ENCODE results near the gene TMEM88. TPM values are rescaled to one million over a fixed set of nuclear protein-coding genes. Genes with fewer than 3 reads are reported as not detected.

Gene TMEM88
- total RNA-seq, 5 donors from 2014 or later (not counting 1 experiment from before 2014, with no cell fraction given) = 5.8 to 27.1 (median 8.4) TPM

- H3K27me3 Mint-ChIP-seq = peaks cover 0 to 1% of the 10 kb centered on the region in 2 donors
- CTCF ChIA-PET = interaction anchor here in 1 of 2 donors (1.2 to 1.8 kb wide), 3 partner anchors 9 to 149 kb away, joined by 5 to 6 read pairs (median 6); partner anchors contain the start of gene TP53
- POLR2A ChIA-PET = interaction anchor here in 1 of 2 donors (0.7 to 1.6 kb wide), 5 partner anchors 7 to 149 kb away, joined by 3 to 7 read pairs (median 5); partner anchors contain the start of gene TP53
- peak overlapping the region; percentile 92 to 93 for H3K27ac Mint-ChIP-seq
- H3K36me3 ChIP-seq (ENCODE audit: control insufficient read depth in 2 of 2, extremely low read depth in 1 of 2, insufficient read depth in 1 of 2, low read length in 1 of 2) = peaks cover 0 to 11% of the 10 kb centered on the region in 2 donors
- H3K9me3 Mint-ChIP-seq = no peaks in the 10 kb centered on the region
- DNase-seq (peak in 17 of 35 experiments; percentile 15 to 80 (median 41)), ATAC-seq (replicated peaks in 1 of 4) (peak in 2 of 4 experiments; percentile 1 to 7)
- H3K4me1 ChIP-seq (ENCODE audit: control insufficient read depth in 1 of 2, extremely low read depth in 1 of 2, insufficient read depth in 2 of 2, low read length in 2 of 2) = peaks cover 40 to 70% of the 10 kb centered on the region in 2 experiments
- H3K4me1 Mint-ChIP-seq = peaks cover 53 to 58% (median 54%) of the 10 kb centered on the region in 3 donors
- under 1% methylated on average over 61 of the region's 61 CpGs for WGBS (ENCODE audit: insufficient coverage)
- H3K36me3 Mint-ChIP-seq = peaks cover 3% of the 10 kb centered on the region
- no peaks in the 10 kb centered on the region for H3K9me3 ChIP-seq
- peak overlapping the region; percentile 90 to 95 for H3K4me3 ChIP-seq (ENCODE audit: control insufficient read depth in 1 of 2, extremely low read depth in 1 of 2, low read length in 1 of 2)
- H3K27me3 ChIP-seq (replicated peaks in 1 of 2; ENCODE audit: control insufficient read depth in 2 of 2, extremely low read depth in 1 of 2, insufficient read depth in 2 of 2, low read length in 1 of 2) = peaks cover 0 to 10% of the 10 kb centered on the region in 2 experiments
- H3K4me3 Mint-ChIP-seq = peak overlapping the region; percentile 98 to 100 (median 98)
- peak overlapping the region; percentile 100 for H3K27ac ChIP-seq (ENCODE audit: low read length)
Observed at GRCh38 chr17:7835814-7836595, 18.9 kb upstream of the TMEM88 start.

GRCh38 chr17:7836596-7837407, 18.1 kb upstream of the TMEM88 start:
- no peak for ATAC-seq (replicated peaks in 1 of 4)
- no peaks in the 10 kb centered on the region for H3K9me3 ChIP-seq
- H3K4me3 ChIP-seq (ENCODE audit: control insufficient read depth in 1 of 2, extremely low read depth in 1 of 2, low read length in 1 of 2) = peak overlapping the region; percentile 90 to 95
- peaks cover 3% of the 10 kb centered on the region for H3K36me3 Mint-ChIP-seq
- H3K4me1 Mint-ChIP-seq = peaks cover 58 to 66% (median 59%) of the 10 kb centered on the region in 3 donors
- no peaks in the 10 kb centered on the region for H3K9me3 Mint-ChIP-seq
- peaks cover 0 to 8% of the 10 kb centered on the region in 2 experiments for H3K27me3 ChIP-seq (replicated peaks in 1 of 2; ENCODE audit: control insufficient read depth in 2 of 2, extremely low read depth in 1 of 2, insufficient read depth in 2 of 2, low read length in 1 of 2)
- peaks cover 44 to 78% of the 10 kb centered on the region in 2 experiments for H3K4me1 ChIP-seq (ENCODE audit: control insufficient read depth in 1 of 2, extremely low read depth in 1 of 2, insufficient read depth in 2 of 2, low read length in 2 of 2)
- peak in 27 of 35 experiments; percentile 25 to 75 (median 45) for DNase-seq
- peak overlapping the region; percentile 100 for H3K27ac ChIP-seq (ENCODE audit: low read length)
- H3K27me3 Mint-ChIP-seq = peaks cover 0 to 1% of the 10 kb centered on the region in 2 donors
- WGBS (ENCODE audit: insufficient coverage) = 5% methylated on average over 7 of the region's 19 CpGs
- peak overlapping the region; percentile 89 to 93 for H3K27ac Mint-ChIP-seq
- peak overlapping the region; percentile 98 to 100 (median 98) for H3K4me3 Mint-ChIP-seq
- H3K36me3 ChIP-seq (ENCODE audit: control insufficient read depth in 2 of 2, extremely low read depth in 1 of 2, insufficient read depth in 1 of 2, low read length in 1 of 2) = peaks cover 0 to 11% of the 10 kb centered on the region in 2 donors
- ChIA-PET CTCF (interaction anchor here in 1 of 2 donors (0.7 kb wide), 1 partner anchor 700 kb away, joined by 3 read pairs; no protein-coding TSS in a partner anchor), POLR2A (interaction anchor here in 1 of 2 donors (0.7 kb wide), 1 partner anchor 147 kb away, joined by 3 read pairs; no protein-coding TSS in a partner anchor)

- Mint-ChIP-seq H3K9me3 (no peaks in the 10 kb centered on the region), H3K4me1 (peaks cover 62 to 73% (median 62%) of the 10 kb centered on the region in 3 donors), H3K27ac (peak overlapping the region; percentile 89 to 93), H3K36me3 (peaks cover 3% of the 10 kb centered on the region), H3K4me3 (peak overlapping the region; percentile 98 to 100 (median 98)), H3K27me3 (peaks cover 0 to 1% of the 10 kb centered on the region in 2 donors)
- 18% methylated on average over 3 of the region's 8 CpGs for WGBS (ENCODE audit: insufficient coverage)
- Histone ChIP-seq H3K9me3 (no peaks in the 10 kb centered on the region), H3K27ac (ENCODE audit: low read length) (peak overlapping the region; percentile 100), H3K4me1 (ENCODE audit: control insufficient read depth in 1 of 2, extremely low read depth in 1 of 2, insufficient read depth in 2 of 2, low read length in 2 of 2) (peaks cover 44 to 85% of the 10 kb centered on the region in 2 experiments), H3K27me3 (replicated peaks in 1 of 2; ENCODE audit: control insufficient read depth in 2 of 2, extremely low read depth in 1 of 2, insufficient read depth in 2 of 2, low read length in 1 of 2) (peaks cover 0 to 8% of the 10 kb centered on the region in 2 experiments), H3K4me3 (ENCODE audit: control insufficient read depth in 1 of 2, extremely low read depth in 1 of 2, low read length in 1 of 2) (peak overlapping the region; percentile 90 to 95), H3K36me3 (ENCODE audit: control insufficient read depth in 2 of 2, extremely low read depth in 1 of 2, insufficient read depth in 1 of 2, low read length in 1 of 2) (peaks cover 0 to 11% of the 10 kb centered on the region in 2 donors)
- CTCF ChIA-PET = interaction anchor here in 1 of 2 donors (0.6 to 0.7 kb wide), 2 partner anchors 20 to 701 kb away, joined by 3 read pairs; partner anchors contain the start of gene NAA38
- DNase-seq = peak in 1 of 35 experiments; percentile 43
- POLR2A ChIA-PET = interaction anchor here in 1 of 2 donors (0.7 kb wide), 1 partner anchor 148 kb away, joined by 3 read pairs; no protein-coding TSS in a partner anchor
- no peak for ATAC-seq (replicated peaks in 1 of 4)
Observed at GRCh38 chr17:7837408-7838088, 17.3 kb upstream of the TMEM88 start.

GRCh38 chr17:7838090-7839075, 16.5 kb upstream of the TMEM88 start:
- ChIA-PET CTCF (interaction anchor here in 1 of 2 donors (0.6 kb wide), 1 partner anchor 19 kb away, joined by 3 read pairs; the partner anchor contains the start of gene NAA38), POLR2A (no interaction called here)
- DNase-seq (peak in 2 of 35 experiments; percentile 14 to 35), ATAC-seq (replicated peaks in 1 of 4) (no peak)
- Mint-ChIP-seq H3K4me1 (peaks cover 59 to 76% (median 66%) of the 10 kb centered on the region in 3 donors), H3K27me3 (no peaks in the 10 kb centered on the region), H3K4me3 (peak overlapping the region; percentile 98 to 100 (median 98)), H3K9me3 (no peaks in the 10 kb centered on the region), H3K27ac (peak overlapping the region; percentile 85 to 94), H3K36me3 (peaks cover 3% of the 10 kb centered on the region)
- Histone ChIP-seq H3K4me3 (ENCODE audit: control insufficient read depth in 1 of 2, extremely low read depth in 1 of 2, low read length in 1 of 2) (peak overlapping the region; percentile 5 to 95), H3K4me1 (ENCODE audit: control insufficient read depth in 1 of 2, extremely low read depth in 1 of 2, insufficient read depth in 2 of 2, low read length in 2 of 2) (peaks cover 46 to 87% of the 10 kb centered on the region in 2 experiments), H3K36me3 (ENCODE audit: control insufficient read depth in 2 of 2, extremely low read depth in 1 of 2, insufficient read depth in 1 of 2, low read length in 1 of 2) (peaks cover 0 to 11% of the 10 kb centered on the region in 2 donors), H3K27ac (ENCODE audit: low read length) (peak overlapping the region; percentile 100), H3K9me3 (no peaks in the 10 kb centered on the region), H3K27me3 (replicated peaks in 1 of 2; ENCODE audit: control insufficient read depth in 2 of 2, extremely low read depth in 1 of 2, insufficient read depth in 2 of 2, low read length in 1 of 2) (peaks cover 0 to 2% of the 10 kb centered on the region in 2 experiments)
- 25% methylated on average over 4 of the region's 12 CpGs for WGBS (ENCODE audit: insufficient coverage)

Data from T-cell (primary cell).